Measurements from ENCODE around the gene C5AR1. TPM values are rescaled to one million over a fixed set of nuclear protein-coding genes. Genes with fewer than 3 reads are reported as not detected.
"Not testable (repeated sequence)": the region's sequence is repeated elsewhere in the genome, so short reads cannot be mapped to it uniquely, and the experiment has no call there.

Gene C5AR1
- total and polyA plus RNA-seq, 9 of the 15 experiments (the other 6 are each of a cell fraction or from before 2014, with no cell fraction given) = 0.06 to 1.6 (median 0.28) TPM; not detected in 3

GRCh38 chr19:47296036-47296435 lies 13.6 kb upstream of the C5AR1 start (continued):
- TF ChIP-seq ZNF232 (CRISPR knock-in tag; IDR thresholded peaks at IDR 0.05) = no peak

DNA sequence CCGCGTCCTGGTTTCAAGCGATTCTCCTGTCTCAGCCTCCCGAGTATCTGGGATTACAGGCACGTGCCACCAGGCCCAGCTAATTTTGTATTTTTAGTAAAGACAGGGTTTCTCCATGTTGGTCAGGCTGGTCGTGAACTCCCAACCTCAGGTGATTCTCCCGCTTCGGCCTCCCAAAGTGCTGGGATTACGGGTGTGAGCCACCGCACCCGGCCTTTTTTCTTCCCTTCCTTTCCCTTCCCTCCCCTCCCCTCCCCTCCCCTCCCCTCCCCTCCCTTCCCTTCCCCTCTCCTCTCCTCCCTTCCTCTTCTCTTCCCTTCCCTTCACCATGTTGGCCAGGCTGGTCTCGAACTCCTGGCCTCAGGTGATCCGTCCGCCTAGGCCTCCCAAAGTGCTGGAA lies 8.8 kb upstream of the C5AR1 start:
- H3K27ac ChIP-seq (ENCODE audit: extremely low read depth, low read depth, low read length); H3K27me3 ChIP-seq (ENCODE audit: control insufficient read depth in 2 of 2, insufficient read depth in 2 of 2, low read length in 2 of 2); H2AFZ ChIP-seq (ENCODE audit: low read depth, low read length); POLR2A ChIA-PET; H3K9ac ChIP-seq (ENCODE audit: insufficient read depth in 1 of 2, low read depth in 2 of 2, low read length in 2 of 2); BruUV-seq (replicated peaks); FAIRE-seq; intact Hi-C loops (cut with micrococcal nuclease); in situ Hi-C loops (cut with MboI); DNase-seq (ENCODE audit: extremely low read depth in 1 of 4, low spot score in 3 of 4); H3K79me2 ChIP-seq (ENCODE audit: control insufficient read depth, insufficient read depth, low read length); H4K20me1 ChIP-seq (replicated peaks; ENCODE audit: control insufficient read depth, insufficient read depth, low read length); H3K36me3 ChIP-seq (ENCODE audit: control insufficient read depth, insufficient read depth, low read length); H3K9me1 ChIP-seq (ENCODE audit: control insufficient read depth, insufficient read depth, low read length); CTCF ChIA-PET (ENCODE audit: low intra/inter-chr PET ratio); H3K9me3 ChIP-seq (replicated peaks; ENCODE audit: control insufficient read depth, insufficient read depth, low read depth, low read length); H3K4me2 ChIP-seq (ENCODE audit: insufficient read depth, low read length); H3K4me1 ChIP-seq (replicated peaks in 1 of 2; ENCODE audit: control insufficient read depth in 2 of 2, insufficient read depth in 2 of 2, low read length in 2 of 2); H3K4me3 ChIP-seq; ATAC-seq: not testable (repeated sequence)
- 40% methylated on average over 3 of the region's 14 CpGs for WGBS (ENCODE audit: insufficient coverage, low coverage, missing lambda C conversion rate)
- TF ChIP-seq PCBP1 (IDR thresholded peaks at IDR 0.05; ENCODE audit: low read depth, low read length, poor library complexity, severe bottlenecking) = peak; percentile 79

GRCh38 chr19:47302249-47302648 lies 7.4 kb upstream of the C5AR1 start:
- no peak overlapping the region for H3K4me2 ChIP-seq (ENCODE audit: insufficient read depth, low read length)
- no peaks in the 10 kb centered on the region for H3K27me3 ChIP-seq (ENCODE audit: control insufficient read depth in 2 of 2, insufficient read depth in 2 of 2, low read length in 2 of 2)
- no peak for ATAC-seq
- H3K36me3 ChIP-seq (ENCODE audit: control insufficient read depth, insufficient read depth, low read length) = no peaks in the 10 kb centered on the region
- BruUV-seq (replicated peaks) = no TSS peak
- no peak overlapping the region for H3K27ac ChIP-seq (ENCODE audit: extremely low read depth, low read depth, low read length)
- intact Hi-C loops (cut with micrococcal nuclease) (no loop called here), in situ Hi-C loops (cut with MboI) (no loop called here)
- no peak for FAIRE-seq
- H3K4me3 ChIP-seq = no peak overlapping the region
- no peak for DNase-seq (ENCODE audit: extremely low read depth in 1 of 4, low spot score in 3 of 4)
- H3K9me3 ChIP-seq (replicated peaks; ENCODE audit: control insufficient read depth, insufficient read depth, low read depth, low read length) = no peaks in the 10 kb centered on the region
- no peak overlapping the region for H3K9ac ChIP-seq (ENCODE audit: insufficient read depth in 1 of 2, low read depth in 2 of 2, low read length in 2 of 2)
- H3K4me1 ChIP-seq (replicated peaks in 1 of 2; ENCODE audit: control insufficient read depth in 2 of 2, insufficient read depth in 2 of 2, low read length in 2 of 2) = peaks cover 2 to 7% of the 10 kb centered on the region in 2 experiments; a peak in 4 of 5 replicates
- WGBS (ENCODE audit: insufficient coverage, low coverage, missing lambda C conversion rate) = 75% methylated on average over 4 of the region's 10 CpGs
- no peaks in the 10 kb centered on the region for H3K79me2 ChIP-seq (ENCODE audit: control insufficient read depth, insufficient read depth, low read length)
- ChIA-PET POLR2A (no interaction called here), CTCF (ENCODE audit: low intra/inter-chr PET ratio) (no interaction called here)
- H2AFZ ChIP-seq (ENCODE audit: low read depth, low read length) = no peak overlapping the region
- H3K9me1 ChIP-seq (ENCODE audit: control insufficient read depth, insufficient read depth, low read length) = no peaks in the 10 kb centered on the region
- no peaks in the 10 kb centered on the region for H4K20me1 ChIP-seq (replicated peaks; ENCODE audit: control insufficient read depth, insufficient read depth, low read length)
- TF ChIP-seq COPS2 (conservative IDR thresholded peaks at IDR 0.05) (no peak), HNRNPLL (IDR thresholded peaks at IDR 0.05; ENCODE audit: low read depth, low read length, poor library complexity, severe bottlenecking) (no peak), TARDBP (IDR thresholded peaks at IDR 0.05) (no peak), FIP1L1 (IDR thresholded peaks at IDR 0.05; ENCODE audit: low read depth, low read length, poor library complexity, severe bottlenecking) (no peak), DACH1 (IDR thresholded peaks at IDR 0.05; ENCODE audit: partially characterized antibody) (no peak), GABPB2 (CRISPR knock-in tag; conservative IDR thresholded peaks at IDR 0.05) (no peak), BRD4 (IDR thresholded peaks at IDR 0.05) (no peak), ZNF224 (CRISPR knock-in tag; IDR thresholded peaks at IDR 0.05) (no peak), DIDO1 (tag; IDR thresholded peaks at IDR 0.05; ENCODE audit: low read depth) (no peak), PHTF2 (CRISPR knock-in tag; IDR thresholded peaks at IDR 0.05) (no peak)
- TF ChIP-seq, protein P1, sequence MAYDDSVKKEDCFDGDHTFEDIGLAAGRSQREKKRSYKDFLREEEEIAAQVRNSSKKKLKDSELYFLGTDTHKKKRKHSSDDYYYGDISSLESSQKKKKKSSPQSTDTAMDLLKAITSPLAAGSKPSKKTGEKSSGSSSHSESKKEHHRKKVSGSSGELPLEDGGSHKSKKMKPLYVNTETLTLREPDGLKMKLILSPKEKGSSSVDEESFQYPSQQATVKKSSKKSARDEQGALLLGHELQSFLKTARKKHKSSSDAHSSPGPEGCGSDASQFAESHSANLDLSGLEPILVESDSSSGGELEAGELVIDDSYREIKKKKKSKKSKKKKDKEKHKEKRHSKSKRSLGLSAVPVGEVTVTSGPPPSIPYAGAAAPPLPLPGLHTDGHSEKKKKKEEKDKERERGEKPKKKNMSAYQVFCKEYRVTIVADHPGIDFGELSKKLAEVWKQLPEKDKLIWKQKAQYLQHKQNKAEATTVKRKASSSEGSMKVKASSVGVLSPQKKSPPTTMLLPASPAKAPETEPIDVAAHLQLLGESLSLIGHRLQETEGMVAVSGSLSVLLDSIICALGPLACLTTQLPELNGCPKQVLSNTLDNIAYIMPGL (CRISPR knock-in tag; IDR thresholded peaks at IDR 0.05) = no peak
- TF ChIP-seq, protein P2, sequence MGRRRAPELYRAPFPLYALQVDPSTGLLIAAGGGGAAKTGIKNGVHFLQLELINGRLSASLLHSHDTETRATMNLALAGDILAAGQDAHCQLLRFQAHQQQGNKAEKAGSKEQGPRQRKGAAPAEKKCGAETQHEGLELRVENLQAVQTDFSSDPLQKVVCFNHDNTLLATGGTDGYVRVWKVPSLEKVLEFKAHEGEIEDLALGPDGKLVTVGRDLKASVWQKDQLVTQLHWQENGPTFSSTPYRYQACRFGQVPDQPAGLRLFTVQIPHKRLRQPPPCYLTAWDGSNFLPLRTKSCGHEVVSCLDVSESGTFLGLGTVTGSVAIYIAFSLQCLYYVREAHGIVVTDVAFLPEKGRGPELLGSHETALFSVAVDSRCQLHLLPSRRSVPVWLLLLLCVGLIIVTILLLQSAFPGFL (CRISPR knock-in tag; IDR thresholded peaks at IDR 0.05) = no peak

All from K562 (cell line).